ENCODE results near the gene ZNF354C.

The ZNF354C gene

GRCh38 chr5:179060116-179061008, at the start of gene ZNF354C:
Gene ZNF354C (plus strand): TSS chr5:179060373. CDS start chr5:179062069, 1,696 bp downstream.
- H3K4me3 ChIP-seq (ENCODE audit: low read depth, low read length), result peak within 1 kb of the TSS; percentile 72
- DNase-seq (ENCODE audit: low read depth), result peak; percentile 42
- no peak for TF ChIP-seq CTCF (IDR thresholded peaks at IDR 0.05; ENCODE audit: control insufficient read depth, extremely low read depth, insufficient read depth)

- DNase-seq (ENCODE audit: low read depth), result peak; percentile 90
- H3K4me3 ChIP-seq (ENCODE audit: low read depth, low read length), result peak within 1 kb of the TSS; percentile 65
- no peak for TF ChIP-seq CTCF (IDR thresholded peaks at IDR 0.05; ENCODE audit: control insufficient read depth, extremely low read depth, insufficient read depth)
Observed at GRCh38 chr5:179023528-179024189, 36.5 kb upstream of the ZNF354C start, which contains the start of gene ZNF879. Gene ZNF879 (plus strand): TSS chr5:179023804. CDS start chr5:179025005, 1,201 bp downstream.

GRCh38 chr5:179033004-179033580, 27.1 kb upstream of the ZNF354C start:
- DNase-seq (ENCODE audit: low read depth), result no peak
- no peak overlapping the region for H3K4me3 ChIP-seq (ENCODE audit: low read depth, low read length)
- TF ChIP-seq CTCF (IDR thresholded peaks at IDR 0.05; ENCODE audit: control insufficient read depth, extremely low read depth, insufficient read depth), result no peak

- no peak for TF ChIP-seq CTCF (IDR thresholded peaks at IDR 0.05; ENCODE audit: control insufficient read depth, extremely low read depth, insufficient read depth)
- DNase-seq (ENCODE audit: low read depth), result no peak
- no peak overlapping the region for H3K4me3 ChIP-seq (ENCODE audit: low read depth, low read length)
Observed at GRCh38 chr5:179044765-179045164, 15.4 kb upstream of the ZNF354C start.

- no peak overlapping the region for H3K4me3 ChIP-seq (ENCODE audit: low read depth, low read length)
- DNase-seq (ENCODE audit: low read depth), result peak; percentile 51
- no peak for TF ChIP-seq CTCF (IDR thresholded peaks at IDR 0.05; ENCODE audit: control insufficient read depth, extremely low read depth, insufficient read depth)
Observed at GRCh38 chr5:179051784-179052183, 8.4 kb upstream of the ZNF354C start.

- H3K4me3 ChIP-seq (ENCODE audit: low read depth, low read length), result no peak overlapping the region
- no peak for TF ChIP-seq CTCF (IDR thresholded peaks at IDR 0.05; ENCODE audit: control insufficient read depth, extremely low read depth, insufficient read depth)
- DNase-seq (ENCODE audit: low read depth), result no peak
Observed at GRCh38 chr5:179054036-179054785, 6.0 kb upstream of the ZNF354C start.
